Measurements from ENCODE around the gene STPG2. TPM values are rescaled to one million over a fixed set of nuclear protein-coding genes. Genes with fewer than 3 reads are reported as not detected.

Gene STPG2
- total and polyA plus RNA-seq, 2 of the 8 experiments (the other 6 are each of a cell fraction or from before 2014, with no cell fraction given), result 0.03 TPM; not detected in 1

GRCh38 chr4:98110929-98111328, 32.3 kb downstream of the STPG2 start:
- FAIRE-seq (peak; percentile 92), DNase-seq (ENCODE audit: low read depth in 1 of 2, low spot score in 2 of 2) (no peak)
- ChIA-PET POLR2A (ENCODE audit: partially characterized antibody) (interaction anchor here (2.7 kb wide), 1 partner anchor 32 kb away, joined by 12 read pairs; the partner anchor contains the start of gene STPG2), CTCF (ENCODE audit: partially characterized antibody) (interaction anchor here (1.0 to 1.8 kb wide), 4 partner anchors 9 to 337 kb away, joined by 3 to 5 read pairs (median 4); partner anchors contain the start of gene STPG2)
- H2BK15ac ChIP-seq (ENCODE audit: low read length), result no peak overlapping the region
- H3K18ac ChIP-seq (ENCODE audit: extremely low read depth, low read length), result no peak overlapping the region
- no peak overlapping the region for H2BK20ac ChIP-seq (ENCODE audit: low read length)
- H3K4me2 ChIP-seq (ENCODE audit: insufficient read depth in 1 of 2, low read depth in 2 of 2, low read length in 2 of 2), result no peak overlapping the region; a peak in 1 of 4 replicates
- H3K79me2 ChIP-seq (ENCODE audit: control insufficient read depth in 1 of 2, insufficient read depth in 2 of 2, low read length in 2 of 2), result no peaks in the 10 kb centered on the region
- H3K36me3 ChIP-seq (ENCODE audit: control insufficient read depth in 2 of 4, insufficient read depth in 4 of 4, low read length in 3 of 4), result no peaks in the 10 kb centered on the region; a peak in 1 of 8 replicates
- WGBS, 2 experiments (ENCODE audit: extremely low coverage in 1 of 2, insufficient coverage in 1 of 2, insufficient read length in 1 of 2, insufficient replicate concordance in 2 of 2, low coverage in 1 of 2, low lambda C conversion rate in 2 of 2, missing lambda C conversion rate in 1 of 2), result 62% methylated on average over 2 of the region's 2 CpGs; no CpG with 5 or more reads in 1 of the 2 experiments
- H2BK12ac ChIP-seq (ENCODE audit: low read depth, low read length), result no peak overlapping the region; the same call in 1 of the 2 replicates
- no peak overlapping the region for H3K23ac ChIP-seq (ENCODE audit: insufficient read length)
- no peaks in the 10 kb centered on the region for H3K27me3 ChIP-seq (replicated peaks in 1 of 4; ENCODE audit: control insufficient read depth in 3 of 4, extremely low read depth in 1 of 4, insufficient read depth in 3 of 4, low read length in 3 of 4)
- no peak overlapping the region for H3K4ac ChIP-seq (replicated peaks; ENCODE audit: insufficient read length, low read depth, low read length)
- H3K23me2 ChIP-seq (ENCODE audit: low read depth, low read length), result no peaks in the 10 kb centered on the region; the same call in 1 of the 2 replicates
- H3K4me1 ChIP-seq (replicated peaks in 1 of 4; ENCODE audit: control insufficient read depth in 3 of 4, insufficient read depth in 4 of 4, low read length in 3 of 4), result peaks cover 0 to 3% (median 1%) of the 10 kb centered on the region in 4 experiments; a peak in 2 of 7 replicates
- no peak overlapping the region; the same call in 1 of the 2 replicates for H2BK5ac ChIP-seq (ENCODE audit: low read depth, low read length)
- H3K79me1 ChIP-seq (ENCODE audit: low read depth, low read length), result no peaks in the 10 kb centered on the region
- no peak overlapping the region for H3K14ac ChIP-seq (ENCODE audit: insufficient read length)
- peaks cover 6 to 8% of the 10 kb centered on the region in 2 experiments; a peak in 3 of 4 replicates for H3K9me3 ChIP-seq (ENCODE audit: insufficient read depth in 2 of 2, low read depth in 1 of 2, low read length in 1 of 2)
- no peak overlapping the region for H3K9ac ChIP-seq (replicated peaks in 1 of 4; ENCODE audit: extremely low read depth in 1 of 4, low read depth in 3 of 4, low read length in 3 of 4)
- no peak overlapping the region for H2AK5ac ChIP-seq (ENCODE audit: low read depth, low read length)
- H2BK120ac ChIP-seq (replicated peaks; ENCODE audit: low read depth, low read length), result no peak overlapping the region
- H4K91ac ChIP-seq (replicated peaks; ENCODE audit: insufficient read length, low read length), result no peak overlapping the region
- H3K4me3 ChIP-seq (ENCODE audit: extremely low read depth in 1 of 4, insufficient read depth in 2 of 4, low read depth in 3 of 4, low read length in 4 of 4), result peak overlapping the region in 1 of 4 experiments; percentile 10; a peak in 1 of 8 replicates
- no peak overlapping the region for H3K27ac ChIP-seq (ENCODE audit: low read depth, low read length)
- H4K20me1 ChIP-seq (replicated peaks in 1 of 2; ENCODE audit: control insufficient read depth in 1 of 2, insufficient read depth in 2 of 2, low read length in 2 of 2), result no peaks in the 10 kb centered on the region
- H4K8ac ChIP-seq (ENCODE audit: extremely low read depth, insufficient read depth, low read length), result no peak overlapping the region
- no peak overlapping the region for H3K56ac ChIP-seq (replicated peaks; ENCODE audit: insufficient read length, low read depth, low read length)
- H4K5ac ChIP-seq (ENCODE audit: insufficient read length, low read depth, low read length), result no peak overlapping the region
- no peak overlapping the region for H2AFZ ChIP-seq (ENCODE audit: low read length)
- TF ChIP-seq CTBP2 (IDR thresholded peaks at IDR 0.05; ENCODE audit: borderline replicate concordance, insufficient read depth, insufficient read length, low read length), result no peak
- no peak for TF ChIP-seq SP1 (IDR thresholded peaks at IDR 0.05; ENCODE audit: low read depth, low read length)
- TF ChIP-seq KDM5A (IDR thresholded peaks at IDR 0.05; ENCODE audit: low read length), result no peak
- no peak for TF ChIP-seq EGR1 (IDR thresholded peaks at IDR 0.05; ENCODE audit: borderline replicate concordance, low read depth, low read length)
- no peak for TF ChIP-seq CREB1 (IDR thresholded peaks at IDR 0.05)
- no peak for TF ChIP-seq CTCF (IDR thresholded peaks at IDR 0.05; ENCODE audit: control extremely low read depth in 1 of 3, insufficient read depth in 1 of 3, low read depth in 1 of 3, low read length in 3 of 3)
- no peak for TF ChIP-seq SUZ12 (IDR thresholded peaks at IDR 0.05; ENCODE audit: low read length)
- no peak for TF ChIP-seq BCL11A (IDR thresholded peaks at IDR 0.05; ENCODE audit: low read depth in 2 of 2, low read length in 2 of 2)
- TF ChIP-seq NANOG (IDR thresholded peaks at IDR 0.05; ENCODE audit: insufficient read depth, low read depth, low read length, poor library complexity, severe bottlenecking), result peak; percentile 74
- TF ChIP-seq EZH2 (IDR thresholded peaks at IDR 0.05; ENCODE audit: low read depth, low read length, severe bottlenecking), result no peak

Measured in H1 (cell line).